Keratinocyte (primary cell): ENCODE data around the gene LDLRAD4. TPM values are rescaled to one million over a fixed set of nuclear protein-coding genes. Genes with fewer than 3 reads are reported as not detected.

Experiments used
- DNase-seq: peaks from one replicate; pipeline ENCODE4 v3.0.0-alpha.2; 2011; ENCODE audit warnings: low read depth, missing footprints, low spot score
- FAIRE-seq: peaks from 2 replicates; lab custom pipeline; 2011; peaks lifted over from hg19 to GRCh38; lab: Jason Lieb, UNC
- H2AFZ ChIP-seq: 2 replicates; pipeline ENCODE4 v1.6.0; 2012; ENCODE audit warnings: low read length, control low read depth, inconsistent platforms; ENCODE audit not compliant: control insufficient read depth
- H3K27ac ChIP-seq: 2 replicates; pipeline ENCODE4 v1.5.1; 2011; ENCODE audit warnings: low read length; ENCODE audit not compliant: control insufficient read depth, insufficient read depth
- H3K27me3 ChIP-seq: 3 replicates; pipeline ENCODE4 v1.6.0; 2011; ENCODE audit warnings: low read length; ENCODE audit not compliant: control insufficient read depth, insufficient read depth; ENCODE audit errors: extremely low read depth
- H3K36me3 ChIP-seq, 2 experiments: 2 replicates in 1 of 2; 3 replicates in 1 of 2; pipeline ENCODE4 v1.5.1; 2011; ENCODE audit warnings: low read length in 2 of 2, mild to moderate bottlenecking in 1 of 2; ENCODE audit not compliant: control insufficient read depth in 2 of 2, insufficient read depth in 2 of 2; ENCODE audit errors: extremely low read depth in 1 of 2
- H3K4me1 ChIP-seq: 3 replicates; pipeline ENCODE4 v1.5.1; 2011; ENCODE audit warnings: low read length; ENCODE audit not compliant: control insufficient read depth, insufficient read depth; ENCODE audit errors: extremely low read depth
- H3K4me2 ChIP-seq: 3 replicates; pipeline ENCODE4 v1.6.0; 2011; ENCODE audit warnings: low read depth, low read length; ENCODE audit not compliant: control insufficient read depth, insufficient read depth; ENCODE audit errors: extremely low read depth
- H3K4me3 ChIP-seq, 3 experiments: fragments of 200-600 bp in 1 of 3; sonication (generic) in 1 of 3; 2 replicates in 2 of 3; 3 replicates in 1 of 3; pipeline ENCODE4 v1.5.1; 2011 to 2016; ENCODE audit warnings: low read length in 3 of 3, mild to moderate bottlenecking in 3 of 3, control low read depth in 2 of 3, inconsistent platforms in 1 of 3, low read depth in 1 of 3, mixed read lengths in 1 of 3, mixed run types in 1 of 3, moderate library complexity in 1 of 3; ENCODE audit not compliant: control insufficient read depth in 2 of 3, insufficient read depth in 2 of 3; ENCODE audit errors: extremely low read depth in 1 of 3
- H3K79me2 ChIP-seq: 2 replicates; pipeline ENCODE4 v1.6.0; 2012; ENCODE audit warnings: low read length; ENCODE audit not compliant: control insufficient read depth, insufficient read depth
- H3K9ac ChIP-seq: 3 replicates; pipeline ENCODE4 v1.6.0; 2011; ENCODE audit warnings: low read length; ENCODE audit not compliant: control insufficient read depth, insufficient read depth; ENCODE audit errors: extremely low read depth
- H3K9me1 ChIP-seq: 3 replicates; pipeline ENCODE4 v1.6.0; 2011; ENCODE audit warnings: low read length; ENCODE audit not compliant: control insufficient read depth, insufficient read depth; ENCODE audit errors: extremely low read depth
- H3K9me3 ChIP-seq: 2 replicates; pipeline ENCODE4 v1.5.1; 2012; ENCODE audit warnings: low read depth, low read length; ENCODE audit not compliant: control insufficient read depth
- H4K20me1 ChIP-seq: 3 replicates; pipeline ENCODE4 v1.6.0; 2011; ENCODE audit warnings: low read length; ENCODE audit not compliant: control insufficient read depth, insufficient read depth; ENCODE audit errors: extremely low read depth
- CTCF ChIP-seq, 3 experiments: IDR thresholded peaks in 1 of 3; conservative IDR thresholded peaks in 1 of 3; optimal IDR thresholded peaks in 1 of 3; 2 replicates in 2 of 3; 3 replicates in 1 of 3; pipeline versions ENCODE3 to v1.5.1; 2011; ENCODE audit warnings: low read length in 3 of 3, mild to moderate bottlenecking in 3 of 3, moderate library complexity in 2 of 3, control low read depth in 1 of 3, inconsistent platforms in 1 of 3; ENCODE audit not compliant: insufficient read depth in 2 of 3; ENCODE audit errors: extremely low read depth in 1 of 3
- EZH2 ChIP-seq: IDR thresholded peaks from one replicate; pipeline ENCODE4 v1.6.1; 2012; ENCODE audit warnings: inconsistent platforms, mild to moderate bottlenecking, low read length, moderate library complexity
- dilution Hi-C: fragments of 300-500 bp; cut with MboI; formaldehyde crosslinking; loops from one replicate; pipeline ENCODE4 v1.7.0; 2020; ENCODE audit warnings: low sequenced_read_pairs; ENCODE audit not compliant: extremely low pct_ligation_motif_present
- polyA plus RNA-seq, 5 experiments: library from polyadenylated mRNA; depleted of rRNA in 3 of 5; stranded (reverse) in 3 of 5; stranded (forward) in 1 of 5; unstranded in 1 of 5; fragments of >200 nt; gene quantifications; 1 replicate in 1 of 5; 2 replicates in 3 of 5; 3 replicates in 1 of 5; pipeline versions ENCODE4 v1.2.1 to v1.2.3, GENCODE V29; 2011 to 2012; ENCODE audit warnings: missing spikeins in 2 of 5, low read depth in 1 of 5, low replicate concordance in 1 of 5

LDLRAD4 gene
- polyA plus RNA-seq, 1 donor (not counting 4 experiments of a cell fraction or from before 2014, with no cell fraction given): not detected

- H3K9me3 ChIP-seq: peaks cover 3% of the 10 kb centered on the region
- no peak overlapping the region for H2AFZ ChIP-seq
- no peaks in the 10 kb centered on the region for H3K4me1 ChIP-seq
- no peak overlapping the region for H3K9ac ChIP-seq
- no peaks in the 10 kb centered on the region for H3K79me2 ChIP-seq
- FAIRE-seq (no peak), DNase-seq (no peak)
- H3K36me3 ChIP-seq: no peaks in the 10 kb centered on the region
- dilution Hi-C loops: no loop called here
- H3K4me2 ChIP-seq: no peak overlapping the region
- H3K9me1 ChIP-seq: no peaks in the 10 kb centered on the region
- H3K27me3 ChIP-seq: no peaks in the 10 kb centered on the region
- no peak overlapping the region for H3K27ac ChIP-seq
- TF ChIP-seq CTCF (optimal IDR thresholded peaks at IDR 0.05 in 1 of 3, IDR thresholded peaks at IDR 0.05 in 1 of 3, conservative IDR thresholded peaks at IDR 0.05 in 1 of 3; ENCODE audit: extremely low read depth in 1 of 3, insufficient read depth in 2 of 3, low read length in 3 of 3) (no peak), EZH2 (no peak)
- no peak overlapping the region for H3K4me3 ChIP-seq
- H4K20me1 ChIP-seq: no peaks in the 10 kb centered on the region
Observed at GRCh38 chr18:13302040-13302439, 83.5 kb downstream of the LDLRAD4 start.

- dilution Hi-C loops: no loop called here
- Histone ChIP-seq H3K4me3 (no peak overlapping the region), H3K4me2 (no peak overlapping the region), H3K27me3 (no peaks in the 10 kb centered on the region), H3K4me1 (no peaks in the 10 kb centered on the region), H3K9me1 (no peaks in the 10 kb centered on the region), H4K20me1 (no peaks in the 10 kb centered on the region), H3K9ac (no peak overlapping the region), H3K79me2 (no peaks in the 10 kb centered on the region), H3K9me3 (peaks cover 3% of the 10 kb centered on the region), H2AFZ (no peak overlapping the region), H3K36me3 (no peaks in the 10 kb centered on the region), H3K27ac (no peak overlapping the region)
- no peak for TF ChIP-seq CTCF (optimal IDR thresholded peaks at IDR 0.05 in 1 of 3, IDR thresholded peaks at IDR 0.05 in 1 of 3, conservative IDR thresholded peaks at IDR 0.05 in 1 of 3; ENCODE audit: extremely low read depth in 1 of 3, insufficient read depth in 2 of 3, low read length in 3 of 3)
- no peak for TF ChIP-seq EZH2
- FAIRE-seq (no peak), DNase-seq (no peak)
Observed at GRCh38 chr18:13302457-13303225, 84.1 kb downstream of the LDLRAD4 start.
